MV-4-11 (cell line): Measurements from ENCODE around the gene BMP7.
"Not testable (repeated sequence)": the region's sequence is repeated elsewhere in the genome, so short reads cannot be mapped to it uniquely, and the experiment has no call there.

ENCODE experiments used
- DNase-seq: peaks from one replicate; lab custom pipeline; 2025; lab: John Stamatoyannopoulos, UW

The BMP7 gene

GRCh38 chr20:57210054-57210910, 56.2 kb downstream of the BMP7 start:
- DNase-seq, result no peak

GRCh38 chr20:57209413-57209812, 57.0 kb downstream of the BMP7 start:
- DNase-seq, result no peak

GRCh38 chr20:57208198-57208597, 58.2 kb downstream of the BMP7 start:
- no peak for DNase-seq

- DNase-seq, result no peak
These were observed 59.2 kb downstream of the BMP7 start for GRCh38 chr20:57207251-57207650.

- no peak for DNase-seq
These were observed 60.7 kb downstream of the BMP7 start for GRCh38 chr20:57205606-57206219.

GRCh38 chr20:57203986-57204385, 62.5 kb downstream of the BMP7 start:
- DNase-seq, result no peak

- no peak for DNase-seq
These were observed 63.2 kb downstream of the BMP7 start for GRCh38 chr20:57203204-57203603.

- DNase-seq, result no peak
These were observed 64.1 kb downstream of the BMP7 start for GRCh38 chr20:57202309-57202708.

GRCh38 chr20:57200882-57201695, 65.4 kb downstream of the BMP7 start:
- no peak for DNase-seq

- DNase-seq, result no peak
These were observed 66.6 kb downstream of the BMP7 start for GRCh38 chr20:57199656-57200405.

- no peak for DNase-seq
These were observed 68.0 kb downstream of the BMP7 start for GRCh38 chr20:57198132-57199072.

GRCh38 chr20:57197352-57198131, 68.9 kb downstream of the BMP7 start:
- no peak for DNase-seq

GRCh38 chr20:57195469-57196100, 70.9 kb downstream of the BMP7 start:
- no peak for DNase-seq

GRCh38 chr20:57195023-57195422, 71.4 kb downstream of the BMP7 start:
- DNase-seq, result no peak

- no peak for DNase-seq
These were observed 72.3 kb downstream of the BMP7 start for GRCh38 chr20:57194154-57194553.

- no peak for DNase-seq
These were observed 73.3 kb downstream of the BMP7 start for GRCh38 chr20:57193094-57193493.

- no peak for DNase-seq
These were observed 74.1 kb downstream of the BMP7 start for GRCh38 chr20:57192311-57192710.

- DNase-seq, result not testable (repeated sequence)
These were observed 75.2 kb downstream of the BMP7 start for GRCh38 chr20:57191265-57191638.

- no peak for DNase-seq
These were observed 75.7 kb downstream of the BMP7 start for GRCh38 chr20:57190536-57191264.
